ENCODE measurements around the gene SERINC5. TPM values are rescaled to one million over a fixed set of nuclear protein-coding genes. Genes with fewer than 3 reads are reported as not detected.
"Not testable (repeated sequence)": the region's sequence is repeated elsewhere in the genome, so short reads cannot be mapped to it uniquely, and the experiment has no call there.

SERINC5 gene
- total and polyA plus RNA-seq, 7 donors: 0.70 to 8.6 (median 2.7) TPM

- Histone ChIP-seq H3K9me3 (no peaks in the 10 kb centered on the region), H3K4me1 (no peaks in the 10 kb centered on the region), H3K27ac (no peak overlapping the region), H3K27me3 (ENCODE audit: insufficient read depth in 3 of 3, low read length in 2 of 3) (no peaks in the 10 kb centered on the region), H3K4me3 (no peak overlapping the region), H3K36me3 (ENCODE audit: insufficient read depth in 1 of 2, low read depth in 1 of 2) (peaks cover 3 to 12% of the 10 kb centered on the region in 2 donors)
- no peak for TF ChIP-seq CTCF (IDR thresholded peaks at IDR 0.05)
- intact Hi-C loops (cut with DNase I): no loop called here
- DNase-seq (no peak), ATAC-seq (peak in 2 of 4 donors; percentile 27 to 48)
- WGBS, 3 donors: 79 to 94% (median 93%) methylated on average over 3 of the region's 3 CpGs
Observed at GRCh38 chr5:80159133-80159815, 96.6 kb downstream of the SERINC5 start.

GRCh38 chr5:80156156-80156555 lies 99.7 kb downstream of the SERINC5 start:
- Histone ChIP-seq H3K9me3 (no peaks in the 10 kb centered on the region), H3K4me3 (no peak overlapping the region), H3K4me1 (no peaks in the 10 kb centered on the region), H3K27ac (no peak overlapping the region), H3K36me3 (ENCODE audit: insufficient read depth in 1 of 2, low read depth in 1 of 2) (peaks cover 3 to 12% of the 10 kb centered on the region in 2 donors), H3K27me3 (ENCODE audit: insufficient read depth in 3 of 3, low read length in 2 of 3) (no peaks in the 10 kb centered on the region)
- intact Hi-C loops (cut with DNase I): no loop called here
- TF ChIP-seq CTCF (IDR thresholded peaks at IDR 0.05): no peak
- ATAC-seq: no peak
- no peak for DNase-seq
- WGBS, 3 donors: 56 to 65% (median 64%) methylated on average over 5 of the region's 5 CpGs

- no peak for TF ChIP-seq CTCF (IDR thresholded peaks at IDR 0.05)
- H3K4me1 ChIP-seq: no peaks in the 10 kb centered on the region
- no peak for ATAC-seq
- no peaks in the 10 kb centered on the region for H3K27me3 ChIP-seq (ENCODE audit: insufficient read depth in 3 of 3, low read length in 2 of 3)
- H3K36me3 ChIP-seq (ENCODE audit: insufficient read depth in 1 of 2, low read depth in 1 of 2): peaks cover 3 to 12% of the 10 kb centered on the region in 2 donors
- no peaks in the 10 kb centered on the region for H3K9me3 ChIP-seq
- no peak for DNase-seq
- intact Hi-C loops (cut with DNase I): no loop called here
- 88 to 97% (median 92%) methylated on average over 4 of the region's 4 CpGs for WGBS, 3 donors
- no peak overlapping the region for H3K4me3 ChIP-seq
- no peak overlapping the region for H3K27ac ChIP-seq
Observed at GRCh38 chr5:80154749-80155148, 101.1 kb downstream of the SERINC5 start.

- H3K4me1 ChIP-seq; intact Hi-C loops (cut with DNase I); H3K9me3 ChIP-seq; DNase-seq; H3K27ac ChIP-seq; H3K27me3 ChIP-seq (ENCODE audit: insufficient read depth in 3 of 3, low read length in 2 of 3); ATAC-seq; H3K4me3 ChIP-seq: not testable (repeated sequence)
- H3K36me3 ChIP-seq (ENCODE audit: insufficient read depth in 1 of 2, low read depth in 1 of 2): peaks cover 3 to 12% of the 10 kb centered on the region in 2 donors
- WGBS, 3 donors: 82 to 84% (median 83%) methylated on average over 8 of the region's 8 CpGs
Observed at GRCh38 chr5:80154289-80154688, 101.6 kb downstream of the SERINC5 start.

GRCh38 chr5:80153586-80154126 lies 102.2 kb downstream of the SERINC5 start:
- no peaks in the 10 kb centered on the region for H3K4me1 ChIP-seq
- intact Hi-C loops (cut with DNase I): no loop called here
- H3K36me3 ChIP-seq (ENCODE audit: insufficient read depth in 1 of 2, low read depth in 1 of 2): peaks cover 3 to 7% of the 10 kb centered on the region in 2 donors
- 28 to 37% (median 29%) methylated on average over 8 of the region's 8 CpGs for WGBS, 3 donors
- no peaks in the 10 kb centered on the region for H3K9me3 ChIP-seq
- H3K27ac ChIP-seq: no peak overlapping the region
- DNase-seq: no peak
- no peaks in the 10 kb centered on the region for H3K27me3 ChIP-seq (ENCODE audit: insufficient read depth in 3 of 3, low read length in 2 of 3)
- ATAC-seq: peak; percentile 66 to 87 (median 76)
- no peak for TF ChIP-seq CTCF (IDR thresholded peaks at IDR 0.05)
- peak overlapping the region; percentile 11 for H3K4me3 ChIP-seq

Measured in psoas muscle (tissue), 8 donors.